ENCODE results near the gene CAMK1D. TPM values are rescaled to one million over a fixed set of nuclear protein-coding genes. Genes with fewer than 3 reads are reported as not detected.
"Not testable (repeated sequence)": the region's sequence is repeated elsewhere in the genome, so short reads cannot be mapped to it uniquely, and the experiment has no call there.

CAMK1D gene
- polyA plus RNA-seq, 2 of the 4 experiments (the other 2 are of a cell fraction), result 6.6 to 12.5 TPM

DNA sequence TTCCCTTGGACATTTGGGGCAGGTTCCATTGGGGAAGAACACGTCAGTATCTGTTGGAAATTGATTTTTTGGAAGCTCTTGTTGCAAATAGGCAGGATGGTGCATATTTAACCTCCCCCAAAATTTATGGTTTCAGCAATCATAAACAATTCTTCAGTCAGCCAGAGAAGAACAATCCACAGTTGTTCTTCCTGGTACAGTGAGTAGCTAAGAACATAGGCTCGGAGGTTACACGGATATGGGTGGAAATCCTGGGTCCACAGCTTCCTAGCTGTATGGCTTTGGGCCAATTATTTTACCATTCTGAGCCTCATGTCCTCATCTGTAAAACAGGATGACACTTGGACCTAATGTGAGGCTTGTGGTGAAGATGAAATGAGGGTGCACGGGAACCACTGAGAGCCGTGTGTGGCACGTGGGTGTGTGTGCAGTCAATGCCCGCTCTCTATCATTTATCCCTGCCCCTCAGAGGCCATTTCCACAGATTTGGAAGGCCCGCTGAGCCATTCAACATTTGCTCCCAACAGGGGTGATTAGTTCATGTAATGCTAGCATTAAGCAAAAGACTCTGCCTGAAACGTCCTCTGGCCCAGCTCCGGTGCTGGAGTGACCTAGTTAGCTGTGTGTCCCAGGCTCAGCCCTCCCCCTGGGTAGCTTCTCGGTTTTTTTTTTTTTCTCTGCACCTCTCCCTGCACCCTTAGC lies 9.7 kb downstream of the CAMK1D start:
- ATAC-seq, result peak in 1 of 2 experiments; percentile 30; a peak in 1 of 6 replicates
- Histone ChIP-seq H3K9me3 (no peaks in the 10 kb centered on the region), H3K4me2 (no peak overlapping the region), H3K27ac (no peak overlapping the region), H3K4me3 (no peak overlapping the region), H3K4me1 (no peaks in the 10 kb centered on the region)
- ChIA-PET POLR2A (no interaction called here), CTCF (interaction anchor here (0.5 to 2.7 kb wide), 6 partner anchors 9 to 715 kb away, joined by 3 to 8 read pairs (median 4); no protein-coding TSS in a partner anchor)
- FAIRE-seq, result no peak
- WGBS (ENCODE audit: missing lambda C conversion rate), result 80% methylated on average over 11 of the region's 11 CpGs
- TF ChIP-seq MAZ (IDR thresholded peaks at IDR 0.05; ENCODE audit: borderline replicate concordance, low read depth, low read length) (no peak), RCOR1 (IDR thresholded peaks at IDR 0.05; ENCODE audit: low read depth, low read length) (no peak), RAD21 (conservative IDR thresholded peaks at IDR 0.05 in 1 of 2, IDR thresholded peaks at IDR 0.05 in 1 of 2) (no peak)
- DNase-seq (ENCODE audit: low read depth in 1 of 2, low spot score in 1 of 2), result no peak

- no peak overlapping the region for H3K4me2 ChIP-seq
- H3K9me3 ChIP-seq, result no peaks in the 10 kb centered on the region
- ATAC-seq, result no peak
- no peak for FAIRE-seq
- no peak for DNase-seq (ENCODE audit: low read depth in 1 of 2, low spot score in 1 of 2)
- TF ChIP-seq KDM1A (IDR thresholded peaks at IDR 0.05; ENCODE audit: low read depth) (no peak), HEYL (CRISPR knock-in tag; IDR thresholded peaks at IDR 0.05) (no peak), TFCP2L1 (CRISPR knock-in tag; IDR thresholded peaks at IDR 0.05) (no peak), FOSB (CRISPR knock-in tag; IDR thresholded peaks at IDR 0.05) (no peak), PHF8 (IDR thresholded peaks at IDR 0.05; ENCODE audit: borderline replicate concordance, low read depth) (no peak), POLR2AphosphoS2 (conservative IDR thresholded peaks at IDR 0.05; ENCODE audit: low read length) (no peak), KDM5A (IDR thresholded peaks at IDR 0.05) (no peak), EHMT2 (IDR thresholded peaks at IDR 0.05; ENCODE audit: low read depth) (no peak), ZSCAN20 (CRISPR knock-in tag; IDR thresholded peaks at IDR 0.05) (no peak), RAD21 (conservative IDR thresholded peaks at IDR 0.05 in 1 of 2, IDR thresholded peaks at IDR 0.05 in 1 of 2) (no peak), NPAS2 (CRISPR knock-in tag; IDR thresholded peaks at IDR 0.05; ENCODE audit: borderline replicate concordance) (no peak), RNF2 (IDR thresholded peaks at IDR 0.05; ENCODE audit: borderline replicate concordance, low read depth) (no peak), ELK1 (IDR thresholded peaks at IDR 0.05; ENCODE audit: low read depth, low read length) (no peak), HOXB13 (CRISPR knock-in tag; IDR thresholded peaks at IDR 0.05; ENCODE audit: low read depth) (no peak), RCOR1 (IDR thresholded peaks at IDR 0.05; ENCODE audit: low read depth, low read length) (no peak), GATA3 (IDR thresholded peaks at IDR 0.05; ENCODE audit: borderline replicate concordance) (no peak), RARB (CRISPR knock-in tag; IDR thresholded peaks at IDR 0.05) (no peak), POLR2A (IDR thresholded peaks at IDR 0.05; ENCODE audit: low read length) (no peak)
- TF ChIP-seq, protein P1, sequence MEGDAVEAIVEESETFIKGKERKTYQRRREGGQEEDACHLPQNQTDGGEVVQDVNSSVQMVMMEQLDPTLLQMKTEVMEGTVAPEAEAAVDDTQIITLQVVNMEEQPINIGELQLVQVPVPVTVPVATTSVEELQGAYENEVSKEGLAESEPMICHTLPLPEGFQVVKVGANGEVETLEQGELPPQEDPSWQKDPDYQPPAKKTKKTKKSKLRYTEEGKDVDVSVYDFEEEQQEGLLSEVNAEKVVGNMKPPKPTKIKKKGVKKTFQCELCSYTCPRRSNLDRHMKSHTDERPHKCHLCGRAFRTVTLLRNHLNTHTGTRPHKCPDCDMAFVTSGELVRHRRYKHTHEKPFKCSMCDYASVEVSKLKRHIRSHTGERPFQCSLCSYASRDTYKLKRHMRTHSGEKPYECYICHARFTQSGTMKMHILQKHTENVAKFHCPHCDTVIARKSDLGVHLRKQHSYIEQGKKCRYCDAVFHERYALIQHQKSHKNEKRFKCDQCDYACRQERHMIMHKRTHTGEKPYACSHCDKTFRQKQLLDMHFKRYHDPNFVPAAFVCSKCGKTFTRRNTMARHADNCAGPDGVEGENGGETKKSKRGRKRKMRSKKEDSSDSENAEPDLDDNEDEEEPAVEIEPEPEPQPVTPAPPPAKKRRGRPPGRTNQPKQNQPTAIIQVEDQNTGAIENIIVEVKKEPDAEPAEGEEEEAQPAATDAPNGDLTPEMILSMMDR (IDR thresholded peaks at IDR 0.05), result no peak
- TF ChIP-seq, protein P2, sequence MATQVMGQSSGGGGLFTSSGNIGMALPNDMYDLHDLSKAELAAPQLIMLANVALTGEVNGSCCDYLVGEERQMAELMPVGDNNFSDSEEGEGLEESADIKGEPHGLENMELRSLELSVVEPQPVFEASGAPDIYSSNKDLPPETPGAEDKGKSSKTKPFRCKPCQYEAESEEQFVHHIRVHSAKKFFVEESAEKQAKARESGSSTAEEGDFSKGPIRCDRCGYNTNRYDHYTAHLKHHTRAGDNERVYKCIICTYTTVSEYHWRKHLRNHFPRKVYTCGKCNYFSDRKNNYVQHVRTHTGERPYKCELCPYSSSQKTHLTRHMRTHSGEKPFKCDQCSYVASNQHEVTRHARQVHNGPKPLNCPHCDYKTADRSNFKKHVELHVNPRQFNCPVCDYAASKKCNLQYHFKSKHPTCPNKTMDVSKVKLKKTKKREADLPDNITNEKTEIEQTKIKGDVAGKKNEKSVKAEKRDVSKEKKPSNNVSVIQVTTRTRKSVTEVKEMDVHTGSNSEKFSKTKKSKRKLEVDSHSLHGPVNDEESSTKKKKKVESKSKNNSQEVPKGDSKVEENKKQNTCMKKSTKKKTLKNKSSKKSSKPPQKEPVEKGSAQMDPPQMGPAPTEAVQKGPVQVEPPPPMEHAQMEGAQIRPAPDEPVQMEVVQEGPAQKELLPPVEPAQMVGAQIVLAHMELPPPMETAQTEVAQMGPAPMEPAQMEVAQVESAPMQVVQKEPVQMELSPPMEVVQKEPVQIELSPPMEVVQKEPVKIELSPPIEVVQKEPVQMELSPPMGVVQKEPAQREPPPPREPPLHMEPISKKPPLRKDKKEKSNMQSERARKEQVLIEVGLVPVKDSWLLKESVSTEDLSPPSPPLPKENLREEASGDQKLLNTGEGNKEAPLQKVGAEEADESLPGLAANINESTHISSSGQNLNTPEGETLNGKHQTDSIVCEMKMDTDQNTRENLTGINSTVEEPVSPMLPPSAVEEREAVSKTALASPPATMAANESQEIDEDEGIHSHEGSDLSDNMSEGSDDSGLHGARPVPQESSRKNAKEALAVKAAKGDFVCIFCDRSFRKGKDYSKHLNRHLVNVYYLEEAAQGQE (IDR thresholded peaks at IDR 0.05), result no peak
- no peaks in the 10 kb centered on the region for H3K4me1 ChIP-seq
- no peak overlapping the region for H3K4me3 ChIP-seq
- H3K27ac ChIP-seq, result no peak overlapping the region
- ChIA-PET CTCF (interaction anchor here (0.6 to 2.7 kb wide), 5 partner anchors 8 to 251 kb away, joined by 3 to 9 read pairs (median 3); no protein-coding TSS in a partner anchor), POLR2A (no interaction called here)
- 93% methylated on average over 5 of the region's 5 CpGs for WGBS (ENCODE audit: missing lambda C conversion rate)
Observed at GRCh38 chr10:12360461-12360860, 11.1 kb downstream of the CAMK1D start.

GRCh38 chr10:12361115-12361514 lies 11.8 kb downstream of the CAMK1D start:
- WGBS (ENCODE audit: missing lambda C conversion rate), result 86% methylated on average over 5 of the region's 5 CpGs
- FAIRE-seq; H3K4me1 ChIP-seq; H3K9me3 ChIP-seq; H3K27ac ChIP-seq; DNase-seq (ENCODE audit: low read depth in 1 of 2, low spot score in 1 of 2); H3K4me2 ChIP-seq; H3K4me3 ChIP-seq; ATAC-seq: not testable (repeated sequence)
- POLR2A ChIA-PET, result interaction anchor here (0.7 kb wide), 2 partner anchors 364 to 727 kb away, joined by 3 to 7 read pairs; no protein-coding TSS in a partner anchor
- CTCF ChIA-PET, result interaction anchor here (0.6 to 1.9 kb wide), 4 partner anchors 8 to 295 kb away, joined by 3 to 9 read pairs (median 4); no protein-coding TSS in a partner anchor
